ENCODE measurements around the gene TSGA10IP. TPM values are rescaled to one million over a fixed set of nuclear protein-coding genes. Genes with fewer than 3 reads are reported as not detected.

TSGA10IP gene
- total RNA-seq: 1 to 10 TPM in 1 of 2 donors, under 1 TPM in 1; 0.97 to 5.6 TPM
- 2.2 TPM for polyA plus RNA-seq (2013, experiment 1 of 2)
- polyA plus RNA-seq (2013, experiment 2 of 2): 1.9 TPM
- long read RNA-seq, experiment 1, partial matches to known transcripts: 1 of 2 reads
- long read RNA-seq, experiment 1, other reads (novel, unspliced or antisense): 1 of 2 reads
- long read RNA-seq, experiment 2, partial matches to known transcripts: 0 of 1 reads
- long read RNA-seq, experiment 2, other reads (novel, unspliced or antisense): 1 of 1 reads
- long read RNA-seq, experiment 3, partial matches to known transcripts: 3 of 17 reads
- long read RNA-seq, experiment 3, other reads (novel, unspliced or antisense): 11 of 17 reads
- long read RNA-seq, experiment 4, partial matches to known transcripts: 0 of 2 reads
- long read RNA-seq, experiment 4, other reads (novel, unspliced or antisense): 0 of 2 reads

GRCh38 chr11:65945430-65945911 lies at the start of gene TSGA10IP:
TSS of gene TSGA10IP (plus strand) at chr11:65945480. CDS start at chr11:65945676, 196 bp downstream.
- H3K27me3 Mint-ChIP-seq (ENCODE audit: insufficient read depth): peaks cover 4% of the 10 kb centered on the region
- TF ChIP-seq, protein P1, sequence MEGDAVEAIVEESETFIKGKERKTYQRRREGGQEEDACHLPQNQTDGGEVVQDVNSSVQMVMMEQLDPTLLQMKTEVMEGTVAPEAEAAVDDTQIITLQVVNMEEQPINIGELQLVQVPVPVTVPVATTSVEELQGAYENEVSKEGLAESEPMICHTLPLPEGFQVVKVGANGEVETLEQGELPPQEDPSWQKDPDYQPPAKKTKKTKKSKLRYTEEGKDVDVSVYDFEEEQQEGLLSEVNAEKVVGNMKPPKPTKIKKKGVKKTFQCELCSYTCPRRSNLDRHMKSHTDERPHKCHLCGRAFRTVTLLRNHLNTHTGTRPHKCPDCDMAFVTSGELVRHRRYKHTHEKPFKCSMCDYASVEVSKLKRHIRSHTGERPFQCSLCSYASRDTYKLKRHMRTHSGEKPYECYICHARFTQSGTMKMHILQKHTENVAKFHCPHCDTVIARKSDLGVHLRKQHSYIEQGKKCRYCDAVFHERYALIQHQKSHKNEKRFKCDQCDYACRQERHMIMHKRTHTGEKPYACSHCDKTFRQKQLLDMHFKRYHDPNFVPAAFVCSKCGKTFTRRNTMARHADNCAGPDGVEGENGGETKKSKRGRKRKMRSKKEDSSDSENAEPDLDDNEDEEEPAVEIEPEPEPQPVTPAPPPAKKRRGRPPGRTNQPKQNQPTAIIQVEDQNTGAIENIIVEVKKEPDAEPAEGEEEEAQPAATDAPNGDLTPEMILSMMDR (conservative IDR thresholded peaks at IDR 0.05): no peak
- H3K4me1 ChIP-seq (ENCODE audit: control insufficient read depth, insufficient read depth, low read length): peaks cover 6% of the 10 kb centered on the region
- H3K27ac Mint-ChIP-seq: peak within 1 kb of the TSS; percentile 84
- DNase-seq: peak; percentile 88
- H3K36me3 Mint-ChIP-seq (ENCODE audit: low read depth): no peaks in the 10 kb centered on the region
- H3K9me3 ChIP-seq (ENCODE audit: control insufficient read depth, low read length): no peaks in the 10 kb centered on the region
- peak within 1 kb of the TSS; percentile 44 for H3K4me3 Mint-ChIP-seq
- H3K36me3 ChIP-seq (ENCODE audit: control insufficient read depth, insufficient read depth, low read length): no peaks in the 10 kb centered on the region
- no peak within 1 kb of the TSS for H3K9ac ChIP-seq (ENCODE audit: extremely low read depth, low read length, poor library complexity, severe bottlenecking)
- 49 to 50% methylated on average over 8 to 13 of the region's 13 CpGs for WGBS, 2 experiments (ENCODE audit: insufficient coverage in 1 of 2, insufficient read length in 1 of 2)
- peak within 1 kb of the TSS; percentile 3 for H3K27ac ChIP-seq (ENCODE audit: low read depth, low read length)
- no peaks in the 10 kb centered on the region for H3K27me3 ChIP-seq (ENCODE audit: control insufficient read depth, insufficient read depth, low read length, poor library complexity, severe bottlenecking)
- H3K4me3 ChIP-seq (ENCODE audit: low read length): no peak within 1 kb of the TSS
- H3K9me3 Mint-ChIP-seq: no peaks in the 10 kb centered on the region
- peaks cover 17% of the 10 kb centered on the region for H3K4me1 Mint-ChIP-seq

DNA sequence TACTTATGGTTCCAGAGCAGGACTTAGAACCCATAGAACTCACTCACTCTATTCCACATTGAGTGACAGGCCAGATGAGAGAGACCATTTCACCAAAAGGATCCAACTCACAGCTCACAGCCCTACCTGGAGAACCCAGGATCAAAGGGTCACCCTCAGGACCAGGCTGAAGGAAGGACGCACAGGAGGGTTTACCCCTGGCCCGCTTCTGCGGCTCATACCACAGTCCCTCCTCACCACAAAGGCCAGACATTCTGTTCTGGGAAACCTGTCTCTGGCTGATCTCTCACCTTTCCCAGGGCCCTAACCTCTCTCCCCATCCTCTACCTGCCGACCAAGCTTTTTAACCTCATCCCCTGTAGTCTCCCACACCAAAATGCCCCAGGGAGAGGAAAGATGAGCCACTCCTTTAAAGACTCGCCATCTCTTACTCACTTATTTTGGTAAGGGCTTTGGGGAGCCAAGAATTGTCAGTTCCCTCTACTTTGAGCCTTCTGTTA lies 49.7 kb upstream of the TSGA10IP start:
- 89% methylated on average over 5 of the region's 5 CpGs; no CpG with 5 or more reads in 1 of the 2 experiments for WGBS, 2 experiments (ENCODE audit: insufficient coverage in 1 of 2, insufficient read length in 1 of 2)
- H3K36me3 Mint-ChIP-seq (ENCODE audit: low read depth): no peaks in the 10 kb centered on the region
- H3K4me3 Mint-ChIP-seq: no peak overlapping the region
- TF ChIP-seq, protein P1 (conservative IDR thresholded peaks at IDR 0.05): no peak
- Histone ChIP-seq H3K27ac (ENCODE audit: low read depth, low read length) (no peak overlapping the region), H3K9ac (ENCODE audit: extremely low read depth, low read length, poor library complexity, severe bottlenecking) (no peak overlapping the region), H3K4me3 (ENCODE audit: low read length) (no peak overlapping the region), H3K36me3 (ENCODE audit: control insufficient read depth, insufficient read depth, low read length) (no peaks in the 10 kb centered on the region), H3K27me3 (ENCODE audit: control insufficient read depth, insufficient read depth, low read length, poor library complexity, severe bottlenecking) (peaks cover 25% of the 10 kb centered on the region), H3K9me3 (ENCODE audit: control insufficient read depth, low read length) (no peaks in the 10 kb centered on the region), H3K4me1 (ENCODE audit: control insufficient read depth, insufficient read depth, low read length) (no peaks in the 10 kb centered on the region)
- H3K27ac Mint-ChIP-seq: no peak overlapping the region
- DNase-seq: no peak
- no peaks in the 10 kb centered on the region for H3K9me3 Mint-ChIP-seq
- peaks cover 11% of the 10 kb centered on the region for H3K4me1 Mint-ChIP-seq
- peaks cover 46% of the 10 kb centered on the region for H3K27me3 Mint-ChIP-seq (ENCODE audit: insufficient read depth)

DNA sequence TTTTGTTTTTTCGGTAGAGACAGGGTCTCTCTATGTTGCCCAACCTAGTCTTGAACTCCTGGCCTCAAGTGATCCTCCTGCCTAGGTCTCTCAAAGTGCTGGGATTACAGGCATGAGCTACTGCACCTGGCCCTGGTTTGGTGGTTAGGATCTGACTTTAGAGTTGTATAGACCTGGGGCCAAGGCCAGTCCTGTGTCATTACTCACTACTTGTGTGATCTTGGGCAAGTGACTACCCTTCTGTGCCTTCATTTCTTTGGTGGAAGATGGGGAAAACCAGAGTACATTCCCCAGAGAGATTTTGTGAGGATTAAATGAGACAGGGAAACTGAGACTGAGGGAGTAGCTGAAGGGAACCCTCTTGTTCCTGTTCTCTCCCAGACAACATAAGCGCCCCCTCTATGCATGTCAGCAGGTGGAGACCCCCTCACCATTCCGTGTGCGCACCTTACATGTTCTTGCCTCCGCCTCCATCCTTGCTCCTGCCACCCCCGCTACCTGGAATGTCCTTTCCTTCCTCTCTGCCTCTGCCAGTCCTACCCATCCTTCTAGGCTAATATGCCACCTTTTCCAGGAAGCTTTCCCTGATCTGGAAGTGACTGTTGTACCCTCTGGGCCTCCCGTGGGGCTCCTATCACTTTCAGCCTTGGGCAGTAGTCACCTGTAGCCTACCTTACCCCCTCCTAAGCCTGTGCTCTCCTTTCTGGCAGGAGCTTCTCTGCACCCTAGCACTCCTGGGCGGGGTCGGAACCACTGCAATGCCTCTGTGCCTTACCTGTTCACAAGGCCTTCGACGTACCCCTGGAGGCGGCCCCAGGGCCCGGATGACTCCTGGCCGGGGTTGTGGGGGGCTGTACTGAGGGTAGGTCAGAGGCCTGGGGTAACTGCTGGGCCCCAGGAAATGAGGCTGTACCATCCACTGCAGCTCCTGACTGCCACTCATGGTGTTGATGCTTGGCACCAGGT lies 49.0 kb upstream of the TSGA10IP start:
- Histone ChIP-seq H3K27ac (ENCODE audit: low read depth, low read length) (no peak overlapping the region), H3K27me3 (ENCODE audit: control insufficient read depth, insufficient read depth, low read length, poor library complexity, severe bottlenecking) (peaks cover 33% of the 10 kb centered on the region), H3K9me3 (ENCODE audit: control insufficient read depth, low read length) (no peaks in the 10 kb centered on the region), H3K36me3 (ENCODE audit: control insufficient read depth, insufficient read depth, low read length) (no peaks in the 10 kb centered on the region), H3K4me3 (ENCODE audit: low read length) (no peak overlapping the region), H3K4me1 (ENCODE audit: control insufficient read depth, insufficient read depth, low read length) (no peaks in the 10 kb centered on the region), H3K9ac (ENCODE audit: extremely low read depth, low read length, poor library complexity, severe bottlenecking) (no peak overlapping the region)
- peaks cover 11% of the 10 kb centered on the region for H3K4me1 Mint-ChIP-seq
- 89 to 98% methylated on average over 10 to 14 of the region's 14 CpGs for WGBS, 2 experiments (ENCODE audit: insufficient coverage in 1 of 2, insufficient read length in 1 of 2)
- TF ChIP-seq, protein P1 (conservative IDR thresholded peaks at IDR 0.05): no peak
- H3K36me3 Mint-ChIP-seq (ENCODE audit: low read depth): no peaks in the 10 kb centered on the region
- no peak overlapping the region for H3K27ac Mint-ChIP-seq
- no peaks in the 10 kb centered on the region for H3K9me3 Mint-ChIP-seq
- DNase-seq: no peak
- H3K4me3 Mint-ChIP-seq: no peak overlapping the region
- H3K27me3 Mint-ChIP-seq (ENCODE audit: insufficient read depth): peaks cover 54% of the 10 kb centered on the region
